HTERT RPE-1 (cell line): ENCODE data around the gene MCM8.

Source experiments
- in situ Hi-C: fragments of 300-500 bp; cut with MboI; formaldehyde crosslinking; loops from 4 replicates; pipeline ENCODE4 v1.14.3; 2020; ENCODE audit warnings: low sequenced_read_pairs

Gene MCM8

GRCh38 chr20:5945963-5946362, 4.5 kb upstream of the MCM8 start:
- in situ Hi-C loops: no loop called here

GRCh38 chr20:5947276-5947675, 3.2 kb upstream of the MCM8 start:
- in situ Hi-C loops: no loop called here

- in situ Hi-C loops: no loop called here
Measured at GRCh38 chr20:5949943-5950270, 545 bp upstream of the MCM8 start.

- in situ Hi-C loops: no loop called here
Measured at GRCh38 chr20:5967469-5967868, 17.0 kb downstream of the MCM8 start.

GRCh38 chr20:5968462-5968861, 18.0 kb downstream of the MCM8 start:
- in situ Hi-C loops: no loop called here

- in situ Hi-C loops: no loop called here
Measured at GRCh38 chr20:5969348-5969935, 19.0 kb downstream of the MCM8 start.

- in situ Hi-C loops: no loop called here
Measured at GRCh38 chr20:5969940-5970339, 19.5 kb downstream of the MCM8 start.

- in situ Hi-C loops: no loop called here
Measured at GRCh38 chr20:5970381-5970780, 19.9 kb downstream of the MCM8 start.

- in situ Hi-C loops: no loop called here
Measured at GRCh38 chr20:5971203-5971602, 20.8 kb downstream of the MCM8 start.

GRCh38 chr20:5973172-5973571, 22.7 kb downstream of the MCM8 start:
- in situ Hi-C loops: no loop called here

- in situ Hi-C loops: no loop called here
Measured at GRCh38 chr20:5973971-5974370, 23.5 kb downstream of the MCM8 start.

GRCh38 chr20:5974531-5974930, 24.1 kb downstream of the MCM8 start:
- in situ Hi-C loops: no loop called here

- in situ Hi-C loops: no loop called here
Measured at GRCh38 chr20:5975778-5976177, 25.3 kb downstream of the MCM8 start.

GRCh38 chr20:5977223-5977622, 26.8 kb downstream of the MCM8 start:
- in situ Hi-C loops: no loop called here

- in situ Hi-C loops: no loop called here
Measured at GRCh38 chr20:5977975-5978374, 27.5 kb downstream of the MCM8 start.

- in situ Hi-C loops: no loop called here
Measured at GRCh38 chr20:5979801-5980200, 29.3 kb downstream of the MCM8 start.

- in situ Hi-C loops: no loop called here
Measured at GRCh38 chr20:5980720-5981538, 30.5 kb downstream of the MCM8 start.

- in situ Hi-C loops: no loop called here
Measured at GRCh38 chr20:5987383-5987782, 36.9 kb downstream of the MCM8 start.

- in situ Hi-C loops: no loop called here
Measured at GRCh38 chr20:5989539-5989938, 39.1 kb downstream of the MCM8 start.

GRCh38 chr20:5990946-5991345, 40.5 kb downstream of the MCM8 start:
- in situ Hi-C loops: no loop called here

GRCh38 chr20:5991623-5992441, 41.4 kb downstream of the MCM8 start:
- in situ Hi-C loops: no loop called here

GRCh38 chr20:5996765-5997164, 46.3 kb downstream of the MCM8 start:
- in situ Hi-C loops: no loop called here
